Neuronal stem cell (in vitro differentiated cells): ENCODE results near the gene PRKACG.

Source experiments
- DNase-seq: peaks from one replicate; pipeline ENCODE4 v3.0.0-alpha.2; 2013; ENCODE audit warnings: low spot score
- H2AFZ ChIP-seq: one replicate; pipeline ENCODE4 v1.6.1; 2013; ENCODE audit warnings: mild to moderate bottlenecking, low read length, inconsistent platforms
- H2AK5ac ChIP-seq: 2 replicates; pipeline ENCODE4 v1.6.1; 2013; ENCODE audit warnings: low read depth, mild to moderate bottlenecking, inconsistent platforms, low read length, moderate library complexity, mixed read lengths
- H2BK120ac ChIP-seq: 2 replicates; pipeline ENCODE4 v1.6.1; 2013; ENCODE audit warnings: low read depth, mild to moderate bottlenecking, inconsistent platforms, low read length, moderate library complexity, mixed read lengths
- H2BK12ac ChIP-seq: one replicate; pipeline ENCODE4 v1.6.1; 2013; ENCODE audit warnings: low read length, inconsistent platforms
- H2BK15ac ChIP-seq: 2 replicates; pipeline ENCODE4 v1.6.1; 2013; ENCODE audit warnings: mild to moderate bottlenecking, low read length, inconsistent platforms, mixed read lengths
- H2BK5ac ChIP-seq: one replicate; pipeline ENCODE4 v1.6.1; 2013; ENCODE audit warnings: inconsistent platforms, mild to moderate bottlenecking, low read length, moderate library complexity
- H3K14ac ChIP-seq: one replicate; pipeline ENCODE4 v1.6.1; 2013; ENCODE audit warnings: low read length, inconsistent platforms
- H3K18ac ChIP-seq: 2 replicates; pipeline ENCODE4 v1.6.1; 2013; ENCODE audit warnings: low read length, inconsistent platforms
- H3K23ac ChIP-seq: 2 replicates; pipeline ENCODE4 v1.6.1; 2013; ENCODE audit warnings: low read depth, mild to moderate bottlenecking, mixed read lengths, low read length, inconsistent platforms; ENCODE audit not compliant: poor library complexity
- H3K27ac ChIP-seq: replicated peaks from 3 replicates; pipeline ENCODE4 v1.5.1; 2013; ENCODE audit warnings: low read length, inconsistent platforms
- H3K27me3 ChIP-seq, 3 experiments: 2 replicates each; pipeline ENCODE4 v1.6.1; 2013; ENCODE audit warnings: low read length in 3 of 3, mild to moderate bottlenecking in 2 of 3, inconsistent platforms in 1 of 3, low read depth in 1 of 3, mixed read lengths in 1 of 3, moderate library complexity in 1 of 3; ENCODE audit not compliant: control insufficient read depth in 3 of 3, insufficient read depth in 3 of 3
- H3K36me3 ChIP-seq, 2 donors: replicated peaks in 1 of 2; 2 replicates each; pipeline ENCODE4 v1.6.1; 2013; ENCODE audit warnings: low read length in 2 of 2; ENCODE audit not compliant: control insufficient read depth in 2 of 2, insufficient read depth in 2 of 2
- H3K4ac ChIP-seq: 2 replicates; pipeline ENCODE4 v1.6.1; 2013; ENCODE audit warnings: inconsistent platforms, mild to moderate bottlenecking, low read length, moderate library complexity
- H3K4me1 ChIP-seq, 2 donors: 1 replicate in 1 of 2; 2 replicates in 1 of 2; pipeline ENCODE4 v1.6.1; 2013; ENCODE audit warnings: low read length in 2 of 2, low read depth in 1 of 2; ENCODE audit not compliant: control insufficient read depth in 2 of 2, insufficient read depth in 1 of 2
- H3K4me2 ChIP-seq: one replicate; pipeline ENCODE4 v1.6.1; 2013; ENCODE audit warnings: mild to moderate bottlenecking, low read length, inconsistent platforms; ENCODE audit not compliant: insufficient read depth, poor library complexity, severe bottlenecking
- H3K4me3 ChIP-seq, 2 donors: 2 replicates each; pipeline ENCODE4 v1.5.1; 2013; ENCODE audit warnings: low read length in 2 of 2, mild to moderate bottlenecking in 2 of 2, inconsistent platforms in 1 of 2, moderate library complexity in 1 of 2
- H3K79me1 ChIP-seq: one replicate; pipeline ENCODE4 v1.6.1; 2013; ENCODE audit warnings: low read depth, mild to moderate bottlenecking, inconsistent platforms, low read length, moderate library complexity
- H3K9ac ChIP-seq: one replicate; pipeline ENCODE4 v1.6.1; 2013; ENCODE audit warnings: mild to moderate bottlenecking, low read depth, low read length, inconsistent platforms; ENCODE audit not compliant: poor library complexity
- H3K9me3 ChIP-seq, 2 donors: replicated peaks in 1 of 2; 2 replicates each; pipeline versions ENCODE3 to v1.6.1; 2013; ENCODE audit warnings: low read length in 2 of 2, mild to moderate bottlenecking in 2 of 2, inconsistent platforms in 1 of 2, low read depth in 1 of 2, mixed read lengths in 1 of 2, moderate library complexity in 1 of 2; ENCODE audit not compliant: control insufficient read depth in 2 of 2, insufficient read depth in 1 of 2
- H4K8ac ChIP-seq: one replicate; pipeline ENCODE4 v1.6.1; 2013; ENCODE audit warnings: low read depth, mild to moderate bottlenecking, inconsistent platforms, low read length, moderate library complexity
- H4K91ac ChIP-seq: one replicate; pipeline ENCODE4 v1.6.1; 2013; ENCODE audit warnings: low read length, low read depth, mild to moderate bottlenecking, inconsistent platforms; ENCODE audit not compliant: poor library complexity
- WGBS, 2 donors: extraction: QIAGEN DNeasy Blood & Tissue Kit; methylation state at CpG; one replicate each; pipeline ENCODE4 v1.1.7; 2013; ENCODE audit warnings: missing lambda C conversion rate in 2 of 2, mixed read lengths in 1 of 2; ENCODE audit not compliant: insufficient read length in 2 of 2, insufficient replicate concordance in 1 of 2; ENCODE audit errors: extremely low coverage in 2 of 2; 5-methylcytosine and 5-hydroxymethylcytosine counted together

The PRKACG gene

GRCh38 chr9:69040646-69041045 is 26.7 kb upstream of the PRKACG start:
- Histone ChIP-seq H3K18ac (no peak overlapping the region), H3K14ac (no peak overlapping the region)

GRCh38 chr9:69036799-69037198 is 22.9 kb upstream of the PRKACG start:
- H2BK15ac ChIP-seq: no peak overlapping the region
- H2AK5ac ChIP-seq: no peak overlapping the region
- no peak overlapping the region for H3K23ac ChIP-seq
- no peak overlapping the region for H4K91ac ChIP-seq
- H3K36me3 ChIP-seq: peaks cover 0 to 5% of the 10 kb centered on the region in 2 donors
- peaks cover 0 to 5% of the 10 kb centered on the region in 2 donors for H3K4me1 ChIP-seq
- no peak overlapping the region for H3K18ac ChIP-seq
- peak overlapping the region; percentile 3 for H3K9ac ChIP-seq
- H2BK120ac ChIP-seq: no peak overlapping the region
- H3K9me3 ChIP-seq: peaks cover 0 to 7% of the 10 kb centered on the region in 2 donors
- no peak overlapping the region for H3K27ac ChIP-seq
- H3K27me3 ChIP-seq: peaks cover 0 to 2% (median 0%) of the 10 kb centered on the region in 3 experiments
- no peak overlapping the region for H2BK12ac ChIP-seq
- H4K8ac ChIP-seq: no peak overlapping the region
- H3K4ac ChIP-seq: no peak overlapping the region
- H3K14ac ChIP-seq: no peak overlapping the region
- H2BK5ac ChIP-seq: no peak overlapping the region
- H3K4me2 ChIP-seq: no peak overlapping the region
- peaks cover 6% of the 10 kb centered on the region for H3K79me1 ChIP-seq
- H2AFZ ChIP-seq: peak overlapping the region; percentile 12
- WGBS, 2 donors: no CpG with 5 or more reads among the region's 10 CpGs
- H3K4me3 ChIP-seq: peak overlapping the region in 1 of 2 donors; percentile 77
- no peak for DNase-seq

More at GRCh38 chr9:69040646-69041045, 26.7 kb upstream of the PRKACG start:
- Histone ChIP-seq H3K4me3 (no peak overlapping the region), H2BK5ac (no peak overlapping the region), H3K23ac (no peak overlapping the region), H2AK5ac (no peak overlapping the region), H3K79me1 (peaks cover 6% of the 10 kb centered on the region), H2BK120ac (no peak overlapping the region), H3K4ac (no peak overlapping the region), H3K9me3 (peaks cover 0 to 7% of the 10 kb centered on the region in 2 donors), H3K27ac (no peak overlapping the region), H3K36me3 (peaks cover 0 to 5% of the 10 kb centered on the region in 2 donors), H3K9ac (no peak overlapping the region), H4K91ac (no peak overlapping the region), H3K4me1 (peaks cover 13% of the 10 kb centered on the region in 2 donors), H3K4me2 (no peak overlapping the region), H2AFZ (no peak overlapping the region), H4K8ac (no peak overlapping the region), H3K27me3 (no peaks in the 10 kb centered on the region), H2BK15ac (no peak overlapping the region), H2BK12ac (no peak overlapping the region)
- DNase-seq: no peak
- no CpG with 5 or more reads among the region's 2 CpGs for WGBS, 2 donors

- H3K4me3 ChIP-seq: peak overlapping the region; percentile 77 to 86
- peaks cover 0 to 2% of the 10 kb centered on the region in 2 donors for H3K36me3 ChIP-seq
- H3K4me2 ChIP-seq: peak overlapping the region; percentile 76
- no peak overlapping the region for H3K14ac ChIP-seq
- peak overlapping the region; percentile 78 for H3K27ac ChIP-seq
- no peak for DNase-seq
- H3K4me1 ChIP-seq: peaks cover 0 to 5% of the 10 kb centered on the region in 2 donors
- peaks cover 0 to 7% of the 10 kb centered on the region in 2 donors for H3K9me3 ChIP-seq
- peak overlapping the region; percentile 61 for H2BK5ac ChIP-seq
- WGBS, 2 donors: no CpG with 5 or more reads among the region's 14 CpGs
- H3K23ac ChIP-seq: no peak overlapping the region
- no peak overlapping the region for H2AK5ac ChIP-seq
- H3K18ac ChIP-seq: no peak overlapping the region
- H4K8ac ChIP-seq: no peak overlapping the region
- no peak overlapping the region for H3K4ac ChIP-seq
- H2BK15ac ChIP-seq: no peak overlapping the region
- no peak overlapping the region for H2BK120ac ChIP-seq
- H3K27me3 ChIP-seq: peaks cover 0 to 2% (median 0%) of the 10 kb centered on the region in 3 experiments
- H4K91ac ChIP-seq: no peak overlapping the region
- no peak overlapping the region for H2BK12ac ChIP-seq
- peak overlapping the region; percentile 98 for H2AFZ ChIP-seq
- peaks cover 6% of the 10 kb centered on the region for H3K79me1 ChIP-seq
- peak overlapping the region; percentile 91 for H3K9ac ChIP-seq
Observed at GRCh38 chr9:69036309-69036708, 22.4 kb upstream of the PRKACG start.

- H2BK15ac ChIP-seq: peak within 1 kb of the TSS; percentile 45
- no peak within 1 kb of the TSS for H2BK120ac ChIP-seq
- H4K8ac ChIP-seq: no peak within 1 kb of the TSS
- peaks cover 0 to 5% of the 10 kb centered on the region in 2 donors for H3K4me1 ChIP-seq
- H2BK12ac ChIP-seq: peak within 1 kb of the TSS; percentile 25
- H2AFZ ChIP-seq: peak within 1 kb of the TSS; percentile 98
- H3K27ac ChIP-seq: peak within 1 kb of the TSS; percentile 78
- no peak within 1 kb of the TSS for H3K4ac ChIP-seq
- H3K9ac ChIP-seq: peak within 1 kb of the TSS; percentile 91
- H4K91ac ChIP-seq: no peak within 1 kb of the TSS
- peak within 1 kb of the TSS; percentile 61 for H2BK5ac ChIP-seq
- H2AK5ac ChIP-seq: no peak within 1 kb of the TSS
- H3K4me2 ChIP-seq: peak within 1 kb of the TSS; percentile 76
- H3K36me3 ChIP-seq: peaks cover 0 to 2% of the 10 kb centered on the region in 2 donors
- peaks cover 6% of the 10 kb centered on the region for H3K79me1 ChIP-seq
- H3K9me3 ChIP-seq: peaks cover 0 to 5% of the 10 kb centered on the region in 2 donors
- H3K4me3 ChIP-seq: peak within 1 kb of the TSS; percentile 77 to 86
- peak within 1 kb of the TSS; percentile 96 for H3K14ac ChIP-seq
- H3K27me3 ChIP-seq: peaks cover 0 to 2% (median 0%) of the 10 kb centered on the region in 3 experiments
- DNase-seq: peak; percentile 78
- H3K18ac ChIP-seq: peak within 1 kb of the TSS; percentile 93
- H3K23ac ChIP-seq: peak within 1 kb of the TSS; percentile 75
- no CpG with 5 or more reads among the region's 75 CpGs for WGBS, 2 donors
Observed at GRCh38 chr9:69035438-69036308, 21.8 kb upstream of the PRKACG start, which contains the start of gene FXN. Gene FXN (plus strand): TSS chr9:69035752. CDS start chr9:69035783, 31 bp downstream.
